ENCODE data around the gene PACSIN2. TPM values are rescaled to one million over a fixed set of nuclear protein-coding genes. Genes with fewer than 3 reads are reported as not detected.

The PACSIN2 gene
- total and polyA plus RNA-seq, 8 donors: 45.1 to 109 (median 95.4) TPM

DNA sequence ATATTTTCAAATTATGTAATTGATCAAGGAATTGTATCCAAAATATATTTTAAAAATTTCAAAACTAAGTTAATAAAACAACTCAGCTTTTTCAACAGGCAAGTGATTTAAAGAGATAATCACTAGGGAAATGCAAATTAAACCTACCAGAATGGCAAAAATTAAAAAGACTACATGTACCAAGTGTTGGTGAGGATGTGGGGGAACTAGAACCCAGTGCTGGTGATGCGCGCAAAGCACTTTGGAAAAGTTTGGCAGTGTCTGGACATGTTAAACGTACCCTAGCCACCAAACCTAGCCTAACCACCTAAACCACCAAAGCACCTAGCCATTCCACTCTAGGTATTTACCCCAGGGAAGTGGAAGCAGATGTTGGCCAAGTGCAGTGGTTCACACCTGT, 22.9 kb downstream of the PACSIN2 start:
- DNase-seq (no peak), FAIRE-seq (no peak)
- intact Hi-C loops (cut with DNase I): no loop called here

DNA sequence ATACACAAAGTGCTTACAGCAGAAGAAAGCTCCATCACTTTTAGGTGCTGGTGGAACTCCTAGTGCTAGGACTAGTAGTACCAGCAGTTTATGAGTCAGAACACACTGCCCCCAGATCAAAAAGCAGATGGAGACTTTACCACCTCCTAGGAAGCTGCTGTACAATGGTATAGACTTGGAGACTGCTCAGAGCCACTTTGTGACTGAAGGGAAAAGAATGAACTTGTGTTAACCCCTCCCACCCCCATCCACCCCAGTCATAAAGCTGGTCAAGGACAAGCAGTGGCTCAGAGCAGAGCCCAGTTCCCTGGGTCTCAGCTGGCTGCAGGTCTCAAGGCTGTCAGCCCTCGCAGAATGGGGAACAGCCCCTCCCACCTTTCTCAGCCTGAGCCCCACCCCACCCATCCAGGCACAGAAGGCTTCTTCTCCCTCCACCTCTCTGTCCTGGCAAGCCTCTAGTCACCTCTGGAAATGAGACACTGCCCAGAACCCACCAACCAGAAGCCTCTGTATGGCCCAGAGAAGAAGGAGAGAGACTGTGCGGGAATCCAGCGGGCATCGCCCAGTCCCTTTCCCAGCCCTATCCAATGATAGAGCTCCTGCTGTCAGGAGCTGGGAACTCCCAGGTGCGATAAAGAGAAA, 23.8 kb downstream of the PACSIN2 start:
- ATAC-seq (peak; percentile 59 to 75 (median 64)), FAIRE-seq (no peak), DNase-seq (peak in 4 of 6 donors; percentile 66 to 73 (median 72))
- WGBS, 2 donors: 21 to 31% methylated on average over 5 of the region's 5 CpGs
- Histone ChIP-seq H3K36me3 (no peaks in the 10 kb centered on the region), H3K4me1 (peaks cover 56 to 62% (median 61%) of the 10 kb centered on the region in 3 donors), H3K27ac (peak overlapping the region; percentile 33 to 94 (median 76)), H3K4me3 (peak overlapping the region in 1 of 4 donors; percentile 2), H3K9me3 (no peaks in the 10 kb centered on the region), H3K27me3 (no peaks in the 10 kb centered on the region)
- TF ChIP-seq, protein P1, sequence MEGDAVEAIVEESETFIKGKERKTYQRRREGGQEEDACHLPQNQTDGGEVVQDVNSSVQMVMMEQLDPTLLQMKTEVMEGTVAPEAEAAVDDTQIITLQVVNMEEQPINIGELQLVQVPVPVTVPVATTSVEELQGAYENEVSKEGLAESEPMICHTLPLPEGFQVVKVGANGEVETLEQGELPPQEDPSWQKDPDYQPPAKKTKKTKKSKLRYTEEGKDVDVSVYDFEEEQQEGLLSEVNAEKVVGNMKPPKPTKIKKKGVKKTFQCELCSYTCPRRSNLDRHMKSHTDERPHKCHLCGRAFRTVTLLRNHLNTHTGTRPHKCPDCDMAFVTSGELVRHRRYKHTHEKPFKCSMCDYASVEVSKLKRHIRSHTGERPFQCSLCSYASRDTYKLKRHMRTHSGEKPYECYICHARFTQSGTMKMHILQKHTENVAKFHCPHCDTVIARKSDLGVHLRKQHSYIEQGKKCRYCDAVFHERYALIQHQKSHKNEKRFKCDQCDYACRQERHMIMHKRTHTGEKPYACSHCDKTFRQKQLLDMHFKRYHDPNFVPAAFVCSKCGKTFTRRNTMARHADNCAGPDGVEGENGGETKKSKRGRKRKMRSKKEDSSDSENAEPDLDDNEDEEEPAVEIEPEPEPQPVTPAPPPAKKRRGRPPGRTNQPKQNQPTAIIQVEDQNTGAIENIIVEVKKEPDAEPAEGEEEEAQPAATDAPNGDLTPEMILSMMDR (IDR thresholded peaks at IDR 0.05): no peak
- intact Hi-C loops (cut with DNase I): no loop called here

More for the DNA sequence above, 22.9 kb downstream of the PACSIN2 start:
- Histone ChIP-seq H3K9me3 (no peaks in the 10 kb centered on the region), H3K4me1 (peaks cover 64 to 68% (median 66%) of the 10 kb centered on the region in 3 donors), H3K36me3 (no peaks in the 10 kb centered on the region), H3K4me3 (no peak overlapping the region), H3K27me3 (no peaks in the 10 kb centered on the region), H3K27ac (peak overlapping the region; percentile 33 to 94 (median 76))
- ATAC-seq: no peak
- 95 to 96% methylated on average over 3 of the region's 3 CpGs for WGBS, 2 donors
- TF ChIP-seq, protein P1 (IDR thresholded peaks at IDR 0.05): no peak

DNA sequence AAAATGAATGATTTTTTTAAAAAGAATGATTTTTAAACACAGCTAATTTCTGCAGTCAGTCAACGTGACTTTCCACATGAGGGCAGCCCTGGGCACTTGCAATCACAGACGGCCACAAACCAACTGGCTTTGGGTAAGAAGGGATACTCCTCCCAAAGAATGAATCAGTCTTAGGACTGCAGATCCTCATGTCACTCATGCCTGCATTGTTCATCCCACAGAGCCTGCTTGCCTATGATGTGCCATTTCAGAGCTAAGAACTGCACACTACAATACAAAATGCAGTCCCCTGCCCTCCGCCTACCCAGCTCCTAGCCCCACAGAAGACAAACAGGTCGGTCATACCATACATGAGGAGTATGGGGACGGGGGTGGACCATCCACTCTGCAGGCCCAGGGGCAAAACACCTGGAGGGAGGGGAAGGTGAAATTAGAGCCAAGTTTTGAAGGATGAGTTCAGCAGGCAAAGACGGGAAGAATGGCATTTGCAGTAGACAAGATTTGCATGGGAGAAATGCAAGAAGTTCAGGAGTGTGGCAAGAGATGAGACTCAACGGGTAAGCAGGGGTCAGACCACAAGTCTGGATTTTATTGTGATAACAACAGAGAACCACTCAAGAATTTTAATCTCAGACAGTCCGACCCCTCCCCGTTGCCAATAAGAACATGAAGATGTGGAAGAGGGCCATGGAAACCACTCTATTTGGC, 24.7 kb downstream of the PACSIN2 start:
- ATAC-seq: peak; percentile 10 to 31 (median 18)
- intact Hi-C loops (cut with DNase I): no loop called here
- Histone ChIP-seq H3K4me1 (peaks cover 54 to 61% (median 57%) of the 10 kb centered on the region in 3 donors), H3K27ac (peak overlapping the region; percentile 33 to 94 (median 76)), H3K9me3 (no peaks in the 10 kb centered on the region), H3K4me3 (no peak overlapping the region), H3K36me3 (no peaks in the 10 kb centered on the region), H3K27me3 (no peaks in the 10 kb centered on the region)
- WGBS, 2 donors: 61 to 69% methylated on average over 9 of the region's 9 CpGs
- FAIRE-seq: no peak
- TF ChIP-seq, protein P1 (IDR thresholded peaks at IDR 0.05): no peak
- DNase-seq: peak in 1 of 6 donors; percentile 52

DNA sequence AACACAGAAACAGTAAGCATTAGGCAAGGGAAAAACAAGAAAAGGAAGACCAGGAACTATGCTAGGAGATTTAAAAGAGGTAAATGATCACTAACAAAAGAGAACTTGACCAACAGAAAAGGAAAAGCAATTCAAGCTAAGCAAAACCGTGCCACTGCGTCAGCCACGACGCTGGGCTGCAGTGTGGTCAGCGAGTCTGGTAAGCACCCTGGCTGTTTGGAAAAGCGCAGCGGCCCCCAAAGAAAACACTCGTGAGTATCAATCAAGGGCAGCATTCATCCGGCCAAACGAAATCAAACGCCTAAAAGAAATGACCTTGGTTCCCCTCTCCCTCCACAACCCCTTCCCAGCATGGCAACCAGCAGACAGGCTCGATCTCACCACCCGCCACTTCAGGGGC, 28.8 kb downstream of the PACSIN2 start:
- Histone ChIP-seq H3K4me1 (peaks cover 19 to 29% (median 22%) of the 10 kb centered on the region in 3 donors), H3K4me3 (no peak overlapping the region), H3K9me3 (no peaks in the 10 kb centered on the region), H3K36me3 (no peaks in the 10 kb centered on the region), H3K27me3 (no peaks in the 10 kb centered on the region), H3K27ac (peak overlapping the region in 1 of 4 donors; percentile 5)
- intact Hi-C loops (cut with DNase I): no loop called here
- TF ChIP-seq, protein P1 (IDR thresholded peaks at IDR 0.05): no peak
- WGBS, 2 donors: 44 to 50% methylated on average over 13 of the region's 13 CpGs
- DNase-seq (no peak), ATAC-seq (peak in 1 of 4 donors; percentile 5), FAIRE-seq (no peak)

Measured in pancreas (tissue), 10 donors.